SU-DHL-6 (cell line): Measurements from ENCODE around the gene CCNI2.

ENCODE experiments used
- H2AFZ ChIP-seq: fragments of 200-600 bp; sonication (generic); 2 replicates; pipeline ENCODE4 v1.6.1; 2014; ENCODE audit warnings: low read depth, mild to moderate bottlenecking, moderate library complexity, mixed read lengths, antibody characterized with exemption, low read length; ENCODE audit not compliant: severe bottlenecking
- H3F3A ChIP-seq: fragments of 200-600 bp; shearing (Covaris generic); 2 replicates; pipeline ENCODE4 v1.6.0; 2016; ENCODE audit warnings: antibody characterized with exemption, mild to moderate bottlenecking; ENCODE audit not compliant: insufficient read depth
- H3K27ac ChIP-seq: fragments of 200-600 bp; sonication (generic); 2 replicates; pipeline ENCODE4 v1.5.1; 2016; ENCODE audit warnings: low read depth, mild to moderate bottlenecking, low read length, moderate library complexity, mixed read lengths
- H3K27me3 ChIP-seq: fragments of 200-600 bp; sonication (generic), shearing (Covaris generic); 2 replicates; pipeline ENCODE4 v1.6.0; 2014; ENCODE audit warnings: mild to moderate bottlenecking, low read length
- H3K36me3 ChIP-seq: fragments of 200-600 bp; sonication (generic); 2 replicates; pipeline ENCODE4 v1.6.1; 2014; ENCODE audit warnings: mild to moderate bottlenecking, low read length, mixed read lengths
- H3K4me2 ChIP-seq: fragments of 300-600, 200-600 bp; shearing (Covaris generic), sonication (generic); 2 replicates; pipeline ENCODE4 v1.6.0; 2014; ENCODE audit warnings: low read length, low read depth, mild to moderate bottlenecking; ENCODE audit not compliant: poor library complexity, severe bottlenecking
- H3K4me3 ChIP-seq: fragments of 200-600 bp; sonication (generic); 2 replicates; pipeline ENCODE4 v1.5.1; 2014; ENCODE audit warnings: antibody characterized with exemption, low read length, mild to moderate bottlenecking, mixed read lengths; ENCODE audit not compliant: insufficient read depth, poor library complexity, severe bottlenecking
- H3K79me2 ChIP-seq: fragments of 200-600 bp; sonication (generic); 2 replicates; pipeline ENCODE4 v1.6.1; 2014; ENCODE audit warnings: mild to moderate bottlenecking, low read length, moderate library complexity; ENCODE audit not compliant: insufficient read depth
- H3K9ac ChIP-seq: fragments of 200-600 bp; sonication (generic); 2 replicates; pipeline ENCODE4 v1.7.0; 2014; ENCODE audit warnings: mild to moderate bottlenecking, low read length
- H3K9me2 ChIP-seq: fragments of 200-600 bp; sonication (generic); replicated peaks from 2 replicates; pipeline ENCODE4 v1.6.1; 2014; ENCODE audit warnings: low read length; ENCODE audit not compliant: insufficient read depth
- H3K9me3 ChIP-seq: fragments of 200-600 bp; sonication (generic); 2 replicates; pipeline ENCODE4 v1.6.1; 2014; ENCODE audit warnings: low read length, mixed read lengths; ENCODE audit not compliant: insufficient read depth
- H4K20me1 ChIP-seq: fragments of 200-600 bp; sonication (generic); 2 replicates; pipeline ENCODE4 v1.6.1; 2014; ENCODE audit warnings: low read depth, mild to moderate bottlenecking, antibody characterized with exemption, low read length, moderate library complexity, mixed read lengths
- EZH2phosphoT487 ChIP-seq: fragments of 200-600 bp; sonication (generic), shearing (Covaris generic); conservative IDR thresholded peaks from 2 replicates; pipeline ENCODE4 v1.6.1; 2018; ENCODE audit warnings: mild to moderate bottlenecking, antibody characterized with exemption, low read length, moderate library complexity, mixed read lengths
- TF ChIP-seq, protein P1 (sequence below): fragments of 200-600 bp; sonication (generic); IDR thresholded peaks from one replicate; pipeline ENCODE4 v1.5.1; 2017; ENCODE audit warnings: antibody characterized with exemption, mild to moderate bottlenecking, low read length, moderate library complexity; ENCODE audit not compliant: insufficient read depth, poor library complexity, severe bottlenecking

CCNI2 gene

DNA sequence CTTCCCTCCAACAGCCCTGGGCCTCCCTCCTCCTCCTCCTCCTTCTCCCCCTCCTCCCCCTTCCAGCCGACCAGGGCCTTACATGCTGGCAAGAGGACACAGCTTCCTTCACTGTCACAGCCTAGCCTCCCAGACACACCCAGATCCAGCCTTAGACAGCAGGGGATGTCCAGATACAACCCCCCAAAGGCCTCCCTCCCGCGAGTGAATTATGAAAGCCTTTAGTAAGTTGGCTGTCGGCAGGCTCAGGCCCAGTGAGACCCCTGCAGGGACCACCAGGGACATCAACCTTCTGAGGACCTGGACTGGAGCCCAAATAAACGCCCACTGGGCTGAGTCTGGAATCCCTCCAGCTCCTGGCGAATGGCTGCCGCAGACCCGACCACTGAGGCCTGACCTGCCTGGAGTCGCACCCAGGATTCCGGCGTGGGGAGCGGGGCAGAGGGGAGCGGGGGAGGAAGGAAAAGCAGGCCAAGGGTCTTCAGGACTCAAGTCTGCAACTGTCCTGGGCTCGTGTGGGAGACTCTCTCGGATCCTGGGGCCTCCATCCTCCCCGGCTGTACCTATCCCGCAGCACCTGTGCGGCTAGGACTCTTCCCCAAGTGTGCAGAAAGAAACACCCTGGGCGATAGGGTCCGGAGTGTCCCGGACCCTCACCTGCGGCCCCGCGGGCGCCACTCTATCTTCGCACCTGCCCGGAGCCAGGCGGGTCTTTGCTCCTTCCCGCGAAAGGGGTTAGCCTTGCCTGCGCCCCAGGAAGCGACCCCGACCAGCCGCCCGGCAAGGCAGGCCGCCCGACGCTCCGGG, 29.1 kb downstream of the CCNI2 start:
- Histone ChIP-seq H4K20me1 (no peaks in the 10 kb centered on the region), H3K9me2 (no peaks in the 10 kb centered on the region), H3F3A (no peaks in the 10 kb centered on the region), H3K79me2 (no peaks in the 10 kb centered on the region), H3K27me3 (no peaks in the 10 kb centered on the region), H3K9me3 (no peaks in the 10 kb centered on the region), H3K4me2 (no peak overlapping the region), H3K27ac (no peak overlapping the region), H2AFZ (no peak overlapping the region), H3K36me3 (no peaks in the 10 kb centered on the region), H3K4me3 (no peak overlapping the region), H3K9ac (no peak overlapping the region)
- TF ChIP-seq, protein P1, sequence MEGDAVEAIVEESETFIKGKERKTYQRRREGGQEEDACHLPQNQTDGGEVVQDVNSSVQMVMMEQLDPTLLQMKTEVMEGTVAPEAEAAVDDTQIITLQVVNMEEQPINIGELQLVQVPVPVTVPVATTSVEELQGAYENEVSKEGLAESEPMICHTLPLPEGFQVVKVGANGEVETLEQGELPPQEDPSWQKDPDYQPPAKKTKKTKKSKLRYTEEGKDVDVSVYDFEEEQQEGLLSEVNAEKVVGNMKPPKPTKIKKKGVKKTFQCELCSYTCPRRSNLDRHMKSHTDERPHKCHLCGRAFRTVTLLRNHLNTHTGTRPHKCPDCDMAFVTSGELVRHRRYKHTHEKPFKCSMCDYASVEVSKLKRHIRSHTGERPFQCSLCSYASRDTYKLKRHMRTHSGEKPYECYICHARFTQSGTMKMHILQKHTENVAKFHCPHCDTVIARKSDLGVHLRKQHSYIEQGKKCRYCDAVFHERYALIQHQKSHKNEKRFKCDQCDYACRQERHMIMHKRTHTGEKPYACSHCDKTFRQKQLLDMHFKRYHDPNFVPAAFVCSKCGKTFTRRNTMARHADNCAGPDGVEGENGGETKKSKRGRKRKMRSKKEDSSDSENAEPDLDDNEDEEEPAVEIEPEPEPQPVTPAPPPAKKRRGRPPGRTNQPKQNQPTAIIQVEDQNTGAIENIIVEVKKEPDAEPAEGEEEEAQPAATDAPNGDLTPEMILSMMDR = no peak
- TF ChIP-seq EZH2phosphoT487 = no peak

DNA sequence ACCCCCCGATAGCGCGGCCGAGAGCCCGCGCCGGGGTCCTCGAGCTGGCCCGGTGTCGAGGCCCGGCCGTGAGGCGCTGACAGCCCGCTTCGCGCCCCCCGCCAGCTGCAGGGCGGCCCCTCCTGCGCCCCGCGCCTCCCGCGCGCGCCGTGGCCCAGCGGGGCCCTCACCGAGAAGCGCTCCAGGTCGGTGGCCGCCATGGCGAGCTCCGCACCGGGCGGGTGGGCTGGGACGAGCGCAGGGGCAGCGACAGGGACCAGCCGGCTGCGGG, 29.6 kb downstream of the CCNI2 start:
- no peak overlapping the region for H3K9ac ChIP-seq
- H3F3A ChIP-seq = no peaks in the 10 kb centered on the region
- no peaks in the 10 kb centered on the region for H3K9me3 ChIP-seq
- no peak overlapping the region for H2AFZ ChIP-seq
- no peak overlapping the region for H3K4me2 ChIP-seq
- H3K9me2 ChIP-seq = no peaks in the 10 kb centered on the region
- TF ChIP-seq EZH2phosphoT487 = no peak
- TF ChIP-seq, protein P1 = no peak
- no peak overlapping the region for H3K27ac ChIP-seq
- no peaks in the 10 kb centered on the region for H3K36me3 ChIP-seq
- H3K79me2 ChIP-seq = no peaks in the 10 kb centered on the region
- H3K27me3 ChIP-seq = no peaks in the 10 kb centered on the region
- no peak overlapping the region for H3K4me3 ChIP-seq
- H4K20me1 ChIP-seq = no peaks in the 10 kb centered on the region

DNA sequence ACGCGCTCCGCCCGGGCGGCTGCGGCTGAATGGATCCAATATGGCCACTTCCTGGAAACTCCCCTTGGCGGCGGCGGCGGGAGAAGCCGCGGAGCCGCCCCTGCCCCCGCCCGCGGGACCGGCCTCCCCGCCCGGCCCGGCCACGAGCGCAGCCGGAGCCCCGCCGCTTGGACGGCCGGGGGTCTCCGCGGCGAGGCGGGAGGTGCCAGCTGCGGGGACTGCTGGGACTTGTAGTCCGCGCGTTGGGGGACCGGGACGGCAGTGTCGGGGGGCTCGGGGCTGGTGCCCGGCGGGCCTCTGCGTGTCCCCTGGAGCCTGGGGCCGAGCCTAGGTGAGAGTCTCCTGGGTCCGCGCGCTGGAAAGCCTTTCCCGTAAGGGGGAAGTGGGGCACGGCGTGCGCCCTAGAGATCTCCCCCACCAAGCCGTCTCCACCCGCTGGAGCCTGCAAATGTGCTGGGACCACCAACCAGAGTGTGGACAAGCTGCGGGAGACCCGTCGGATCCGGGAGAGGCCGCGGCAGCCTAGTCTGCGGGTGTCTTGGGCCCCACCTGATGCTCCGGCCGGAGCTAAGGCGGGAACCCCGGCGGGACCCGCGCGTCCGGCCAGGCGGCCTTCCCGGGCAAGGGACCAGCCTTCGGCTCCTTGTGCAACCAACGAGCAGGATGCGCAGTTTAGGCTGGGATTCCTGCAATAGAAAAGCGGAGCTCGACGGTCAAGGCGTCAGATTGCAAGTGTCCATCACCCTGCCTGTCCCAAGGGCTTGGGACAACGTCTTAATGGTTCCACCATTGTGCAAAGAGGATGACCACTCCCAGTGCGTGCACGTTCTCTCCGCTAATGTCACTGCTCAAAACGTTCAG, 30.2 kb downstream of the CCNI2 start, which contains the start of gene SEPTIN8:
Gene SEPTIN8 (minus strand): TSS at position 31 of the 861 bp plus-strand sequence. CDS start 102 bp downstream, outside the sequence.
- H3K79me2 ChIP-seq = no peaks in the 10 kb centered on the region
- TF ChIP-seq, protein P1 = no peak
- no peak for TF ChIP-seq EZH2phosphoT487
- no peaks in the 10 kb centered on the region for H3K9me2 ChIP-seq
- H3K9ac ChIP-seq = no peak within 1 kb of the TSS; the same call in 1 of the 2 replicates
- H3K27ac ChIP-seq = no peak within 1 kb of the TSS
- H2AFZ ChIP-seq = no peak within 1 kb of the TSS
- H3F3A ChIP-seq = no peaks in the 10 kb centered on the region
- H3K9me3 ChIP-seq = no peaks in the 10 kb centered on the region
- no peak within 1 kb of the TSS for H3K4me3 ChIP-seq
- peak within 1 kb of the TSS; percentile 28 for H3K4me2 ChIP-seq
- H4K20me1 ChIP-seq = no peaks in the 10 kb centered on the region
- no peaks in the 10 kb centered on the region for H3K36me3 ChIP-seq
- no peaks in the 10 kb centered on the region for H3K27me3 ChIP-seq
